ENCODE measurements around the gene EGFL6. TPM values are rescaled to one million over a fixed set of nuclear protein-coding genes. Genes with fewer than 3 reads are reported as not detected.
"Not testable (repeated sequence)": the region's sequence is repeated elsewhere in the genome, so short reads cannot be mapped to it uniquely, and the experiment has no call there.

Gene EGFL6
- total and polyA plus RNA-seq, 2 experiments from 2014 or later = 116 to 131 TPM

- no peaks in the 10 kb centered on the region for H3K9me2 ChIP-seq (replicated peaks; ENCODE audit: insufficient read depth)
- no peaks in the 10 kb centered on the region for H3K36me3 ChIP-seq (replicated peaks; ENCODE audit: insufficient read depth, low read depth)
- no peaks in the 10 kb centered on the region for H3K9me3 ChIP-seq (ENCODE audit: low read depth)
- H2AFZ ChIP-seq = peak overlapping the region; percentile 46
- no peak overlapping the region for H3K4me2 ChIP-seq
- H3K4me1 ChIP-seq (ENCODE audit: insufficient read depth) = peaks cover 8% of the 10 kb centered on the region
- H4K20me1 ChIP-seq (ENCODE audit: insufficient read depth, poor library complexity, severe bottlenecking) = no peaks in the 10 kb centered on the region
- no peak overlapping the region for H3K4me3 ChIP-seq
- H3K79me2 ChIP-seq = no peaks in the 10 kb centered on the region
- 54% methylated on average over 3 of the region's 3 CpGs for WGBS (ENCODE audit: low lambda C conversion rate, missing lambda C conversion rate)
- peak; percentile 64 for TF ChIP-seq CTCF (IDR thresholded peaks at IDR 0.05; ENCODE audit: poor library complexity)
- no peak for TF ChIP-seq EZH2 (IDR thresholded peaks at IDR 0.05; ENCODE audit: borderline replicate concordance)
- DNase-seq (ENCODE audit: low spot score) = peak; percentile 75
- H3K27me3 ChIP-seq = no peaks in the 10 kb centered on the region
- H3K27ac ChIP-seq = peak overlapping the region; percentile 13
Observed at GRCh38 chrX:13646154-13646549, 76.8 kb downstream of the EGFL6 start.

- H3K36me3 ChIP-seq (replicated peaks; ENCODE audit: insufficient read depth, low read depth) = no peaks in the 10 kb centered on the region
- H3K27ac ChIP-seq = peak overlapping the region; percentile 88
- peak; percentile 77 for DNase-seq (ENCODE audit: low spot score)
- H3K4me1 ChIP-seq (ENCODE audit: insufficient read depth) = peaks cover 8% of the 10 kb centered on the region
- no peaks in the 10 kb centered on the region for H4K20me1 ChIP-seq (ENCODE audit: insufficient read depth, poor library complexity, severe bottlenecking)
- no peak overlapping the region for H3K4me2 ChIP-seq
- no peaks in the 10 kb centered on the region for H3K9me3 ChIP-seq (ENCODE audit: low read depth)
- H3K79me2 ChIP-seq = no peaks in the 10 kb centered on the region
- H2AFZ ChIP-seq = no peak overlapping the region
- no peaks in the 10 kb centered on the region for H3K27me3 ChIP-seq
- 79% methylated on average over 8 of the region's 8 CpGs for WGBS (ENCODE audit: low lambda C conversion rate, missing lambda C conversion rate)
- TF ChIP-seq EZH2phosphoT487 (IDR thresholded peaks at IDR 0.05; ENCODE audit: low read depth, severe bottlenecking, unreplicated experiment) = no peak
- no peak for TF ChIP-seq CTCF (IDR thresholded peaks at IDR 0.05; ENCODE audit: poor library complexity)
- no peak for TF ChIP-seq EZH2 (IDR thresholded peaks at IDR 0.05; ENCODE audit: borderline replicate concordance)
- H3K4me3 ChIP-seq = no peak overlapping the region
- no peaks in the 10 kb centered on the region for H3K9me2 ChIP-seq (replicated peaks; ENCODE audit: insufficient read depth)
Observed at GRCh38 chrX:13647709-13648212, 78.4 kb downstream of the EGFL6 start.

- H3K4me3 ChIP-seq; H3K79me2 ChIP-seq; H2AFZ ChIP-seq; DNase-seq (ENCODE audit: low spot score); H3K4me1 ChIP-seq (ENCODE audit: insufficient read depth); H3K9me3 ChIP-seq (ENCODE audit: low read depth); H3K36me3 ChIP-seq (replicated peaks; ENCODE audit: insufficient read depth, low read depth); H3K4me2 ChIP-seq; H3K9me2 ChIP-seq (replicated peaks; ENCODE audit: insufficient read depth); H4K20me1 ChIP-seq (ENCODE audit: insufficient read depth, poor library complexity, severe bottlenecking); H3K27me3 ChIP-seq: not testable (repeated sequence)
- H3K27ac ChIP-seq = peak overlapping the region; percentile 88
- WGBS (ENCODE audit: low lambda C conversion rate, missing lambda C conversion rate) = 94% methylated on average over 2 of the region's 2 CpGs
Observed at GRCh38 chrX:13648336-13648735, 78.9 kb downstream of the EGFL6 start.

- H3K9me2 ChIP-seq (replicated peaks; ENCODE audit: insufficient read depth) = no peaks in the 10 kb centered on the region
- no peak overlapping the region for H3K4me2 ChIP-seq
- H3K27me3 ChIP-seq = no peaks in the 10 kb centered on the region
- H3K27ac ChIP-seq = peak overlapping the region; percentile 88
- H3K4me3 ChIP-seq = no peak overlapping the region
- H2AFZ ChIP-seq = no peak overlapping the region
- H4K20me1 ChIP-seq (ENCODE audit: insufficient read depth, poor library complexity, severe bottlenecking) = no peaks in the 10 kb centered on the region
- H3K36me3 ChIP-seq (replicated peaks; ENCODE audit: insufficient read depth, low read depth) = no peaks in the 10 kb centered on the region
- WGBS (ENCODE audit: low lambda C conversion rate, missing lambda C conversion rate) = 65% methylated on average over 5 of the region's 5 CpGs
- H3K9me3 ChIP-seq (ENCODE audit: low read depth) = no peaks in the 10 kb centered on the region
- TF ChIP-seq EZH2phosphoT487 (IDR thresholded peaks at IDR 0.05; ENCODE audit: low read depth, severe bottlenecking, unreplicated experiment) = no peak
- TF ChIP-seq CTCF (IDR thresholded peaks at IDR 0.05; ENCODE audit: poor library complexity) = no peak
- no peak for TF ChIP-seq EZH2 (IDR thresholded peaks at IDR 0.05; ENCODE audit: borderline replicate concordance)
- peaks cover 8% of the 10 kb centered on the region for H3K4me1 ChIP-seq (ENCODE audit: insufficient read depth)
- no peaks in the 10 kb centered on the region for H3K79me2 ChIP-seq
- DNase-seq (ENCODE audit: low spot score) = peak; percentile 50
Observed at GRCh38 chrX:13649838-13650237, 80.4 kb downstream of the EGFL6 start.

Measured in hepatocyte (in vitro differentiated cells).